ENCODE data around the gene ATP5MC2. TPM values are rescaled to one million over a fixed set of nuclear protein-coding genes. Genes with fewer than 3 reads are reported as not detected.
A peak's percentile ranks its signal among the peaks of the same experiment; 100 is the strongest.

ATP5MC2 gene
- total RNA-seq = 100 to 1,000 TPM; 499 to 627 (median 546) TPM
- polyA plus RNA-seq = 100 to 1,000 TPM; 526 to 632 TPM
- long read RNA-seq, donor 1, transcript ATP5MC2-203 (4 exons, 1,976 nt) = minor isoform, 29 of 196 reads
- long read RNA-seq, donor 1, transcript ATP5MC2-202 (5 exons, 878 nt) = major isoform, 133 of 196 reads
- long read RNA-seq, donor 1, partial matches to known transcripts = 11 of 196 reads
- long read RNA-seq, donor 1, other reads (novel, unspliced or antisense) = 22 of 196 reads
- long read RNA-seq, donor 2, transcript ATP5MC2-202 (5 exons, 878 nt) = major isoform, 218 of 291 reads
- long read RNA-seq, donor 2, transcript ATP5MC2-203 (4 exons, 1,976 nt) = minor isoform, 38 of 291 reads
- long read RNA-seq, donor 2, partial matches to known transcripts = 15 of 291 reads
- long read RNA-seq, donor 2, other reads (novel, unspliced or antisense) = 19 of 291 reads
- long read RNA-seq, donor 3, transcript ATP5MC2-202 (5 exons, 878 nt) = major isoform, 52 of 69 reads
- long read RNA-seq, donor 3, transcript ATP5MC2-203 (4 exons, 1,976 nt) = minor isoform, 9 of 69 reads
- long read RNA-seq, donor 3, partial matches to known transcripts = 1 of 69 reads
- long read RNA-seq, donor 3, other reads (novel, unspliced or antisense) = 7 of 69 reads

DNA sequence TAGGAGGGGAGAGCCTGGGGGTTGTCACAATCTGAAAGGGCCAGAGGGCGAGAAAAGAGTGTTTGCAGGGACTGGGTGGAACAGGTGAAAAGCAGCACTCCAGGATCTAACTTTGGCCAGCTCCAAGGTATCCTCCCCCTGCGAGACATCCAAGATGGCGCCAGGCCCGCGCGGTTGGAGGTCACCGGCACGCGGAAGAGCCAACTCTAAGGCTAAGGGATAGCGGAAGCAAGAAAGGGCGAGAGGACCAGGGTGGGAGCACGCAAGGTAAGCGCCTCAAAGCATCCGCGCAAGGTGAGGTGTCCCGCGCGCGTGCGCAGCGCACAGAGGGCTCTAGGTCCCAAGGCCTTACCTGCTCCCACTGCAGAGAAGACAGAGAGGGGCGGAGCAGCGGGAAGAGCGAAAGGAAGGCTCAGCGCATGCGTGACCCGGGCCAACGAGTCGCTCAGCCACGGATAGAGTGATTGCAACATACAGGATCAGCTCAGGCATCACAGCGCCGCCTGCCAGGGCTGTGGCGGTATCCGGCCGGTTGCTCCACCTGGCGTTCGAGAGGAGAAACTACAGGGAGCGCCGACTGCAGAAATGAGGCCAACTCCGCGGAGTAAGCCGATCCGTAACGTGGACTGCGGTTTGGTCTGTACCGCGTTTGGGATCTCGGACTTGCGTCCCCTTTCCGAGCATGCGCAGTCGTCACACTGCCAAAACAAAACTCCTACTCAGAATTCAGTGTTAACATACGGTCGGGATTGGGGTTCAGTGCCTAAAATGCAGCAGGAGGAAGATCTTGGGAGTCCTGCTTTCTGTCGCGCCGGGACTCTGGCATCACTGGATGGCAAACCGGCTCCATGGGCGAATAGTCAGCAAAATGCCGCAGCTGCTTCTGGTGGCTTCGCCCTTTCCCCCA is at the start of gene ATP5MC2:
Gene ATP5MC2, minus strand, starts transcription at position 383 of the 907 bp plus-strand sequence. CDS start 3,469 bp downstream, outside the sequence.
- Histone ChIP-seq H3K27me3 (peaks cover 0 to 12% (median 0%) of the 10 kb centered on the region in 7 donors), H3K9me3 (no peaks in the 10 kb centered on the region), H3K27ac (peak within 1 kb of the TSS; percentile 87 to 98 (median 90)), H3K4me3 (peak within 1 kb of the TSS; percentile 48 to 98 (median 72)), H3K4me1 (peaks cover 3 to 51% (median 34%) of the 10 kb centered on the region in 9 donors), H3K36me3 (peaks cover 0 to 35% (median 16%) of the 10 kb centered on the region in 9 donors)
- intact Hi-C loops (cut with DNase I) = loop anchor here in 9 of 10 donors (1.0 to 10.0 kb wide), 9 partner anchors 49 to 134 kb away; partner anchors contain the start of gene ATF7 (in 8 of the 9)
- 1 to 2% methylated on average over 61 of the region's 61 CpGs for WGBS, 2 donors
- peak; percentile 96 to 97 for DNase-seq
- peak; percentile 95 to 98 (median 97) for ATAC-seq
- TF ChIP-seq, protein P1, sequence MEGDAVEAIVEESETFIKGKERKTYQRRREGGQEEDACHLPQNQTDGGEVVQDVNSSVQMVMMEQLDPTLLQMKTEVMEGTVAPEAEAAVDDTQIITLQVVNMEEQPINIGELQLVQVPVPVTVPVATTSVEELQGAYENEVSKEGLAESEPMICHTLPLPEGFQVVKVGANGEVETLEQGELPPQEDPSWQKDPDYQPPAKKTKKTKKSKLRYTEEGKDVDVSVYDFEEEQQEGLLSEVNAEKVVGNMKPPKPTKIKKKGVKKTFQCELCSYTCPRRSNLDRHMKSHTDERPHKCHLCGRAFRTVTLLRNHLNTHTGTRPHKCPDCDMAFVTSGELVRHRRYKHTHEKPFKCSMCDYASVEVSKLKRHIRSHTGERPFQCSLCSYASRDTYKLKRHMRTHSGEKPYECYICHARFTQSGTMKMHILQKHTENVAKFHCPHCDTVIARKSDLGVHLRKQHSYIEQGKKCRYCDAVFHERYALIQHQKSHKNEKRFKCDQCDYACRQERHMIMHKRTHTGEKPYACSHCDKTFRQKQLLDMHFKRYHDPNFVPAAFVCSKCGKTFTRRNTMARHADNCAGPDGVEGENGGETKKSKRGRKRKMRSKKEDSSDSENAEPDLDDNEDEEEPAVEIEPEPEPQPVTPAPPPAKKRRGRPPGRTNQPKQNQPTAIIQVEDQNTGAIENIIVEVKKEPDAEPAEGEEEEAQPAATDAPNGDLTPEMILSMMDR (IDR thresholded peaks at IDR 0.05) = peak; percentile 96 to 100 (median 99)

DNA sequence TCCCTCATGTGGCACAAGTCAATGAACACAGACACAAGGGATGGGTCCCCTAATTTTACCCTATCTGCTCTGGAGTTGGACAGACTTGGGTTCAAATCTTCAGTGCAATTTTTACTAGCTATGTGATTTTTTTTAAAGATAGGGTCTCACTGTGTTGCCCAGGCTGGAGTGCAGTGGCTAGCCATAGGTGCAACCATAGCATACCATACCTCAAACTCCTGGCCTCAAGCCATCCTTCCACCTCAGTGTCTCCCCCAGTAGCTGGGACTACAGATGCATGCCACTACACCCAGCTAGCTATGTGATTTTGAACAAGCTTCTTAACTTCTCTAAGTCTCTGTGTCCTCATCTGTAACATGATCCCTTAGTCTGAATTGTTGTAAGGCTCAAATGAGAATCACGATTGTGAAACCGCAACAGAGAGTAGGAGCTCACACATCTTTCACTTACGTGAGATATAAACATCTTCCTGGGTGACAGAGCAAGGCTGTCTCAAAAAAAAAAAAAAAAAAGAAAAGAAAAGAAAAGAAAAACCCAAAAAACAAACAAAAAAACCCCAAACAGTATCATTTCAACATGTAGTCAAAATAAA is 46.7 kb upstream of the ATP5MC2 start:
- Histone ChIP-seq H3K27me3 (no peaks in the 10 kb centered on the region), H3K4me3 (no peak overlapping the region), H3K36me3 (peaks cover 0 to 78% (median 58%) of the 10 kb centered on the region in 9 donors), H3K9me3 (no peaks in the 10 kb centered on the region), H3K4me1 (peaks cover 2 to 22% (median 18%) of the 10 kb centered on the region in 9 donors), H3K27ac (no peak overlapping the region)
- no peak for ATAC-seq
- WGBS, 2 donors = 93 to 94% methylated on average over 3 of the region's 3 CpGs
- intact Hi-C loops (cut with DNase I) = no loop called here
- DNase-seq = no peak
- TF ChIP-seq, protein P1 (IDR thresholded peaks at IDR 0.05) = no peak

DNA sequence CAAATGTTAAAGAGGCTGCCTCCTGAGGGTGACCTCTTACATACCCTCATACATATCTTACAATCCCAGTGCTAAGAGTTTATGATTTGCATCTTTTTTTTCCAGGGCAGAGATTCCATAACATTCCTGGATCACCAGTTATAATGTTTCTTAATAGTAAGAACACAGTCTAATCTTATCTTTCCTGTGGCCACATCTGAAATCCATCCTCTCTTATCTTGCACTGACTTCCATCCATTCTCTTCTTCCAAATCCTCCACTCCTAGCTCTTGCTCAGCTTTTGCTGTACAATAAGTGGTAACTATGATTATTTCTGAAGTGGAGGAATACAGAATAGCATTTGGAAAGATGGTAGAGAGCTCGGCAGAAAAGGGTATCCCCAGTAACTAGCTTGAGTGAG is 45.1 kb upstream of the ATP5MC2 start:
- intact Hi-C loops (cut with DNase I) = no loop called here

More for the DNA sequence above, 45.1 kb upstream of the ATP5MC2 start:
- DNase-seq (no peak), ATAC-seq (no peak)
- Histone ChIP-seq H3K4me3 (no peak overlapping the region), H3K9me3 (no peaks in the 10 kb centered on the region), H3K27ac (no peak overlapping the region), H3K27me3 (no peaks in the 10 kb centered on the region), H3K4me1 (peaks cover 0 to 14% (median 9%) of the 10 kb centered on the region in 9 donors), H3K36me3 (peaks cover 0 to 94% (median 67%) of the 10 kb centered on the region in 9 donors)
- WGBS, 2 donors = 74 to 80% methylated on average over 1 of the region's 1 CpG
- TF ChIP-seq, protein P1 (IDR thresholded peaks at IDR 0.05) = no peak

Measured in heart right ventricle (tissue), 16 donors.